HG03280 (cell line): ENCODE measurements around the gene FLT3.
"Not testable (repeated sequence)": the region's sequence is repeated elsewhere in the genome, so short reads cannot be mapped to it uniquely, and the experiment has no call there.

ENCODE experiments used
- ATAC-seq: cut with Tn5 transposase; IDR thresholded peaks from one replicate; pipeline ENCODE4 v1.9.1; 2021; ENCODE audit warnings: mild to moderate bottlenecking, moderate library complexity; ENCODE audit not compliant: unreplicated experiment

Gene FLT3

DNA sequence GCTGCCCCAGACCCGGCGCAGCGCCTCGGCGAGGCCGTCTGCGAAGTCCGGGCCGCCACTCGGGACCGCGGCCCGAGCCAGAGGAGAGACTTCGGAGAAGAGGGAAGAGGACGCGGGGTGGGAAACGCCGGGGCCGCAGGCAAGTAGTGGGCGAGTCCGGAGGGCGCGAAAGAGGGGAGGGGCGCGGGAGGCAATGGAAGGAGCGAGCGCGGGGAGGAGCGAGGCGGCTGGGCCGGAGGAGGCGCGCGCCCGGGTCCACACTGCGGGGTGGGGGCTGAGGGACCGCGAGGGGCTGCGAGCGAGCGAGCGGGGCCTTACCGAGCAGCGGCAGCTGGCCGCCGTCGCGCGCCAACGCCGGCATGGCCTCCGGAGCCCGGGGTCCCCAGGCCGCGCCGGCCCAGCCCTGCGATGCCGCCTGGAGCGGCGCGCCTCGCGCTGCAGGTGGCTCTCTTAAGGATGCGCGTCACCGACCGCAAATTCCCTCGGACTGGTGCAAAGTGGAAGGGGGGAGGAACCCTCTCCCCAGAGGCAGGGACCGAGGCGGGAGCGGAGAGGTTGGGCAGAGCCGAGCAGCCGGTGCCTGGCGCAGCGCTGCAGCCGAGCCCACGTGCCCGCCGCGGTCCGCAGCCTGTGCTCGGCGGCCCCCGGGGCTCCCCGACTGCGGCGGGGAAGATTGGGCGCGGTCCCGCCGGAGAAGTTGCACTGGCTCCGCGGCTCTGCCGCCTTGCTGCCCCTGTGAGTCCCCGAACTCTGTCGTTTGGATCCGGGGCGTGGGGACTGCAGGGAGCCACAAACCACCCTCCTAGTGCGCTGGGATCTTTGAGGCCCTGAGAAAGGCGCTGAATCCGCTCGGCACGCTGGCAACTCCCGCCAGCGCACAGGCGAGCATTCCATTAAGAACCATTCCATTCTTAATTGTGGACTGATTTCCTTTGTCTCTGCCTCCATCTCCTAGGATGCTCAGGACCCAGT lies at the start of gene FLT3:
Gene FLT3, minus strand, starts transcription at position 427 of the 972 bp plus-strand sequence. Its CDS starts 66 bp downstream, at position 361.
- ATAC-seq: no peak

GRCh38 chr13:28147495-28147894 lies 47.1 kb upstream of the FLT3 start:
- ATAC-seq: no peak

- ATAC-seq: no peak
Observed at GRCh38 chr13:28145049-28145448, 44.7 kb upstream of the FLT3 start.

DNA sequence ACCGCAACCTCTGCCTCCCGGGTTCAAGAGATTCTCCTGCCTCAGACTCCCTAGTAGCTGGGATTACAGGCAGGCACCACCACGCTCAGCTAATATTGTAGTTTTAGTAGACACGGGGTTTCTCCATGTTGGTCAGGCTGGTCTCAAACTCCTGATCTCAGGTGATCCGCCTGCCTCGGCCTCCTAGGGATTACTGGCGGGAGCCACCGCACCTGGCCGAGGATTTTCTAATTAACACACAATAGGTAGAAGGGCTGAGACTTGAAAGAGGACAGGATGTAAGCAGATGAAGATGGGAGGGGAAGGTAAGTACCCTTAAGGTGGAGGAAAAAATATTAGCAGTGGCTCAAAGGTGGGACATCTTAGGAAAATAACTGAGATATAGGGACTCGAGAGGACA lies 41.2 kb upstream of the FLT3 start:
- ATAC-seq: not testable (repeated sequence)

DNA sequence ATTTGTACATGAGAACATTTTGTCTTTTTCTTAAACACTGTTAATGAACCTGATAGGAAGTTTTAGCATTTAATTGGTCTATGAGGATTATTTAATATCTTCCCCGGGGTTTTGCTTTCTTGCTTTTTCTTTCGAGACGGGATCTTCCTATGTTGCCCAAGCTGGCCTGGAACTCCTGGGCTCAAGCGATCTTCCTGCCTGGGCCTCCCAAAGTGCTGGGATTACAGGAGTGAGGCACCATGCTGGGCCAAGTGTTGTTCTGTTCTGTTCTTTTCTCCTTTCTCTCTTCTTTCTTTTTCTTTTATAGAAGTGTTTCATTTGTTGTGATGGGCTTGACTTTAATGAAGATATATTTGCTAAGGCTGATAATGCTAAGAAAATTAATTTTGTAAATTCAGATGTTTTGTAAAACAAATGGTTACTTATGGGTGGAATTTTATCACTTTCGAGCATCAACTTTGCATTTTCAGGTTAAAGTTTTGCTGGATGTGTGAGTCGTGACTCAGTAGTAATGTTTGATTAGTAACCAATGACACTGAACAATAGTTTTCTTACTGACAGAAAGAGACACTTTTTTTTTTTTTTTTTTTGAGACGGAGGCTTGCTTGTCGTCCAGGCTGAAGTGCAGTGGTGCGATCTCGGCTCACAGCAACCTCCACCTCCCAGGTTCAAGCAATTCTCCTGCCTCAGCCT lies 40.2 kb upstream of the FLT3 start:
- no peak for ATAC-seq

DNA sequence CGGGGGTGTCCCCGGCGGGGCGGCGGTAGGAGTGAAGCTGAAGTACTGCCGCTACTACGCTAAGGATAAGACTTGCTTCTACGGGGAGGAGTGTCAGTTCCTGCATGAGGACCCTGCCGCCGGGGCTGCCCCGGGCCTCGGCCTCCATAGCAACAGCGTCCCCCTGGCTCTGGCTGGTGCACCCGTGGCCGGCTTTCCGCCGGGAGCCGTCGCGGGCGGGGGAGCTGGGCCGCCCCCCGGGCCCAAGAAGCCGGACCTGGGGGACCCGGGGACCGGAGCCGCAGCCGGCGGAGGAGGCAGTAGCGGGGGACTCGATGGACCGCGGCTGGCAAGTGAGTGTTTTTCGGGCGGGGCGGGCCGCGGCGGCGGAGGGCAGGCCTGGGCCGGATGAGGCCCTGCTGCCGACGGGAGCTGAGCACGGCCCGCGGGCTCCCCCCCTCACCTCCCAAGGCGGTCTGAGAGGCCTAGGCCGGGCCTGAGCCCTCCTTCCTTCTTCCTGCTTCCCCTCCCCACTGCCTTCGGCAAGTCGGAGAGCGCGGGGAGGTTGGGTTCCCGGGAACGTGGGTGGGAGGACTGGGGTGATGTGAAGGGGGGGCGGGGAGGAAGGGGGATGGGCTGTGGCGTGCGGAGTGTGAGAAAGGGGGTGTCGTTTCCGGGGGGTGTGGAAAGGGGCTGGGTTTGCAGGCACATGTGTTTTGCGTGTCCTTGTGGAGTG lies 38.5 kb upstream of the FLT3 start:
- peak; percentile 46 for ATAC-seq

DNA sequence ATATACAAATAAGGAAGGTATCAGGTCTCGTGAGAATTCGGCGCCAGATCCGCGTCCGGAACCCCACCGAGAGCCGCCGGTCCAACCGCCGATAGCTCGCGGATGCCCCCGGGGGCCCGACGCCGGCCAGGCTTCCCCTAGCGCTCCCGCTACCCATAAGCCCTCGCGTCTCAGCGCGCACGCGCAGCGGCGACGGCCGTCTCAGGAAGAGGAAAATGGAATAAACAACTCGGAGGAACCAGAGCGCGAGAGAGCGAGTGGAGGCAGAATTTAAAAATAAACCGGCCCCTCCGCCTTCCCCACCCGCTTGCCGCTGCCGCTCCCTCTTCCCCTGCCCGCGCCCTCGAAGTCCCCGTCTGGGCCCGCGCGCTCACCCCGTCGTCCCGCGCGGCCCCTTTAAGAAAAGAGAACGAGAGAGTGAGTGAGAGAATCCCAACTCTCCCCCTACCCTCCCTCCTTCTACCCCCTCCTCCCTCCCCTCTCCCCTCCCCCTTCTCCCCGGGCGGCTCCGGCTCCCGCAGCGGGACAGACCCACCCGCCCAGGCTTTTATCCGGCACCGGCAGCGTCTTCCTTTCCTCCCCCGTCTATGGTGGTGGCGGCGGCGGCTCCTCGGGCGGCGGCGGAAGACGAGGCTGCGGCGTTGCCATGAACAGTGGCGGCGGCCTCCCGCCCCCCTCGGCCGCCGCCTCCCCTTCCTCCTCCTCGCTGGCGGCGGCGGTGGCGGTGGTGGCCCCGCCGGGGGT lies 37.8 kb upstream of the FLT3 start, which contains the start of gene PAN3:
Gene PAN3, plus strand, starts transcription at position 534 of the 744 bp plus-strand sequence. Its CDS starts 113 bp downstream, at position 647.
- peak; percentile 64 for ATAC-seq

DNA sequence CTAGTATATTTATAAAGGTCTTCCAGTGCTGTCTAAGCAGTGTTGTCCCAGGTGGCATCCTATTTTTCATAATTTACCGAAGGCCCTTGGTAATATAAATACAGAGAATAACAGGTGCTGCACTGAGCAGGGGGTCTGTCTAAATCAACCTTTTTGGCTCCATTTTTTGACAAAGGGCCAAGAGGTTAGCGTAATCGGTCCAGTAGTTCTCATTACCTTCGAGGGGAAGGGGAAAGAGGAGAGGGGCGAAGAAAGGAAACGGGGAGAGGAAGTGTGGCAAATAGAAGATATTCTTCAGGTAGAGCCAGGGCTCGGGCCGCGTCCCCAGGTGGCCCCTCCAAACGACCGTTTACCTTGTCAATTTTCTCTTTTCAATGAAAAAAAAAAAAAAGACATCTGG lies 37.2 kb upstream of the FLT3 start:
- ATAC-seq: no peak

DNA sequence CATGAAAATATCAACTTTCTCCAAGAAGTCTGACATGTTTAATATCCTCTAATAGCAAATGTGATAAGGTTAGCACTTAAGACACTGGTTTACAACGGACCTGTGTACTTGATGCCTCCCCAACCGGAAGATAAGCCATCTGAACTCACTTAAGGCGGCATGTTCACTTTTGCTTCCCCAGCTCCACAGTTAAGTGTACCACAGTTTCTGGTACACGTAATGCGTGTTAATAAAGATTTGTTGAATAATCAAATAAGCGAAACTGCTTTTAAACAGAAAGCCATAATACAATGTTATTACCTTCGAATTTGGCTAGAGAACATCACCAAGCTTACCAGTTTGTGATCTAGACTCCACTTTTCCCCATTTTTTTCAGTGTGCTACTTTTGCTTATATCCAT lies 36.5 kb upstream of the FLT3 start:
- no peak for ATAC-seq

DNA sequence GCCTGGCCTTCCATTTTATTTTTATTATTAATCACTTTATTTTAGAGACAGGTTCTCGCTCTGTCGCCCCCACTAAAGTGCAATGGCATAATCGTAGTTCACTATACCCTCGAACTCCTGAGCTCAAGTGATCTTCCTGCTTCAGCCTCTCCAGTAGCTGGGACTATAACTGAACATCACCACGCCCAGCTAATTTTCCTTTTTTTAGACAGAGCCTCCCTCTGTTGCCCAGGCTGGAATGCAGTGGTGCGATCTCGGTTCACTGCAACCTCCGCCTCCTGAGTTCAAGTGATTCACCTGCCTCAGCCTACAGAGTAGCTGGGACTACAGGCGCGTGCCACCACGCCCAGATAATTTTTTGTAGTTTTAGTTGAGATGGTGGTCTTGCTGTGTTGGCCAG lies 31.3 kb upstream of the FLT3 start:
- ATAC-seq: no peak

DNA sequence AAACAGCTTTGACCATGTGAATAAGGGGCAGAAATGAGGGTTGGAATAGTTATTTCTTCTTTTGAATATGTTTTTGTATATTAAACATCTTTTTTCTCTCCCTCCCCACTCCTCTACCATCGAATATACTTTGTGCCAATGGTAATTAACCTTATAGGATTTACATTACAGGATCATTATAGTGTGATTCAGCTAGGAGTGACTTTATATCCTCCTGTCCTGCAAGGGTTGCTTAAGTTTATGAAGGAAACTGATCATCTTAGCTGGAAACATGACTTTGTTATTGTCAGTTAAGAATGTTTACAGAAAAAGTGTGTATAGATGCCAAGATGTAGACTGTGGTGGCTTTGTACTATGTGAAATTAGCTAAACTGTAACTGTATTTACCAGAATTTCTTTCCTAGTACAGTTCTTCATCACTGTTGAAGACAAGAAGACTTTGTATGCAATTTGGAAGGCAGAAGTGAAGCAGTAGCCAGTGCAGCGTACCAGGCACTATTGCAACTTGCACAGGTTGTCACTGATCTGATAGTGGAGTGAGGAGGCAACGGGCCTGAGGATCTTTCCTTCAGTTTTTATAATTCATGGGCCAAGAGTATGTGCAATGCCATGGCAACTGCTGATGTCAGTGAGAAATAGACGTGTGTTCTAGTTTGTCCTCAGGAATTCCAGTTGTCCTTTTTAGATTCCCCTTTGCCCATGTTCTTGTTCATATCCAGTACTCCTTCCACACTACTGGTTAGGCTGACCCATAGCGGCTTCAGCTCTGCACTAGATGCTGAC lies 29.7 kb upstream of the FLT3 start:
- ATAC-seq: no peak

- no peak for ATAC-seq
Observed at GRCh38 chr13:28128926-28129325, 28.6 kb upstream of the FLT3 start.

GRCh38 chr13:28128030-28128429 lies 27.7 kb upstream of the FLT3 start:
- no peak for ATAC-seq

DNA sequence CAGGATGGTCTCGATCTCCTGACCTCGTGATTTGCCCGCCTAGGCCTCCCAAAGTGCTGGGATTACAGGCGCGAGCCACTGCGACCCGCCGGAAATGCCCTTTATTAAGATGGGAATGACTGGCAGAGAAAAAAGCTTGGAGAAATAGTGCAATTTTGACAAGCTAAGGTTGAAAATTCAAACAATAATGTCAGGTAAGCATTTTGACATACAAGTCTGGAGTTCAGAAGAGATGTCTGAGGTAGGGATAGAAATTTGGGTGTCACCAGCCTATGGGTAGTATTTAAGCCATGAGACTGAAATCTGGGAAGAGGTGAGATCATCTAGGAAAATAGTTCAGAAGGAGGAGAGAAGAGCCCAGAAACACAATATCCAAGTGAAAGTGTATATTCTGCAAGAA lies 20.8 kb upstream of the FLT3 start:
- ATAC-seq: no peak

DNA sequence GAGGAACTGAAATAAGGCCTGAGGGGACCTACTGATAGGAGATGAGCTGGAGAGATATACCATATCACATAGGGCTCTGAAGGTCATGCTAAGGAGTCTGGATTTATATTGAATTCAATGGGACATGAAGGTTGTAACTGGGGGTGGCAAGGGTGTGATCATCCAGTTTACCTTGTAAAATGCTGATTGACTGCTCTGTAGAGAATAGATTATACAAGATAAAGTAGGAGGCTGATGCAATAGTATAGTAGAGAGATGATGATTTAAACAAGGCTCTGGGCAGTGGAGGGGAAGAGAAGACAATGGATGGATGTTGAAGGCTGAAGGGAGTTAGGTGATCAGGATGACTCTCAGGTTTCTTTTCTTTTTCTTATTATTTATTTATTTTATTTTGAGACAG lies 19.9 kb upstream of the FLT3 start:
- no peak for ATAC-seq

GRCh38 chr13:28117689-28118377 lies 17.5 kb upstream of the FLT3 start:
- no peak for ATAC-seq

DNA sequence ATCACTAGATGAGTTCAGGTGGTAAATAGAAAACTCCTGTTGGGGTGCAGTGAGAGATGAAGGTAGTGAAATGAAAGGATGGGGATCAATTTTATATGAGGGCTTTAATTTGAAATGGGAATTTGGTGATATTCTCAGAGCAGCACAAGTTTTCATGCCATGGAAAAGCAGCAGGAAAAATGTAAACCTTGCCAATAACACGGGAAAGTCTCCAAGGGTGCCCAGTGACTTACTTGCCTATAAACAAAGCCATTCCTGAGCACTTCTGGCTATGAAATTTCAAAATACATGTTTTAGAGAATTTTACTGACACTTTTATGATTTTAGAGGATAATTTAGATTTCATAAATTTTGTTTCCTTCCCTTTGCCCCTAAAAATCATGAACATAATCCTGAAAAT lies 16.4 kb upstream of the FLT3 start:
- no peak for ATAC-seq

- no peak for ATAC-seq
Observed at GRCh38 chr13:28110414-28110813, 10.0 kb upstream of the FLT3 start.

- no peak for ATAC-seq
Observed at GRCh38 chr13:28106976-28107375, 6.6 kb upstream of the FLT3 start.
